ENCODE results near the gene PRKAG1. TPM values are rescaled to one million over a fixed set of nuclear protein-coding genes. Genes with fewer than 3 reads are reported as not detected.

PRKAG1 gene
- total RNA-seq, result 10 to 100 TPM; 18.3 to 23.4 TPM
- polyA plus RNA-seq, result 10 to 100 TPM; 15.5 to 31.5 TPM

DNA sequence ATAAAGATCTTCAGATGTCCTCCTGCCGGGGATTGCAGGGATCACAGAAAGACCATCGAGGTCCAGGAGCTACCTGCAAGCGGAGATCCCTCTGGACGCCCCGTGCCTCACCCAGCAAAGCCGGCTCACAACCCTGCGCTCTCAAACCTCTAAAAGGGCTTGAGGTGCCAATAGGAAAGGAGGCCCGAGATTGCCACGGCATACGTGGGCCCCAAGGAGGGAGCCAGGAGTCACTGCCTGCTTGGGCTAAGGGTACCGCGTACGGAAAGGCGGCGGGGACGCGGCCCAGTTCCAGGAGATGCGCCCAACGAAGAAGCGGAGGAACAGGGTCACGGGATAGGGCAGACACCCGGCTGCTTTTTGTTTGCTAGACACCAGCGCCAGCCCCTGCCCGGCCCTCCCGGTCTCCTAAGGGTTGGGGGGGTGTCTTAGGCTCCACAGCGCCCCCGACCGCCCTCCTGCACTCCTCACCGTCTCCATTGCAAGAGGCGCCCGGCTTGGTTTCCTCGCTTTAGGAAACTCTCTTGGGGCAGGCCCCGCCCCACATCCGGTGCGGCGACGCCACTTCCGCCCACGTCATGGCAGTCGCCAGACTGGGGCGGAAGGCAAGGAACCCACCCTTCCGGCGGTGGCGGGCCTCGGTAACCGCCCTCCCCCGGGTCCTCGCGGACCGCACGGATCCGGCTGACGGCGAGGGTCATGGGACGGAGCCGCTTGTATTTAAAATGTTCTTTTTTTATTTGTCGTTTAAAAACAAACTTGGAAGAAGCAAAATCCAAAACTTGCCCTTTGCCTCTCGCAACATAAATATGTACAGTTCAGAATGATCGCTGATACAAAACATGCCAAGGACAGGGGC lies at the start of gene PRKAG1:
Gene PRKAG1 (minus strand): TSS at position 516 of the 859 bp plus-strand sequence. CDS start 36 bp downstream, at position 480.
- TF ChIP-seq JUND (IDR thresholded peaks at IDR 0.05) (no peak), ATF3 (IDR thresholded peaks at IDR 0.05) (no peak), NR2F2 (IDR thresholded peaks at IDR 0.05) (no peak), HNF4G (IDR thresholded peaks at IDR 0.05) (no peak), RXRA (IDR thresholded peaks at IDR 0.05) (no peak), FOXA2 (IDR thresholded peaks at IDR 0.05) (no peak), GABPA (IDR thresholded peaks at IDR 0.05 in 1 of 2, conservative IDR thresholded peaks at IDR 0.05 in 1 of 2) (peak; percentile 96 to 99), YY1 (IDR thresholded peaks at IDR 0.05) (peak; percentile 92), SP1 (IDR thresholded peaks at IDR 0.05) (peak; percentile 66), TAF1 (conservative IDR thresholded peaks at IDR 0.05) (peak; percentile 89), ZBTB33 (IDR thresholded peaks at IDR 0.05) (peak; percentile 29), CTCF (IDR thresholded peaks at IDR 0.05; ENCODE audit: low read depth, low read length, missing input control) (no peak), MAX (IDR thresholded peaks at IDR 0.05) (peak; percentile 32), EGR1 (IDR thresholded peaks at IDR 0.05; ENCODE audit: low read depth in 2 of 2) (peak; percentile 71), FOXA1 (IDR thresholded peaks at IDR 0.05) (peak; percentile 17), HNF4A (conservative IDR thresholded peaks at IDR 0.05) (peak in 1 of 2 donors; percentile 40), RAD21 (IDR thresholded peaks at IDR 0.05) (no peak)
- TF ChIP-seq, protein P1, sequence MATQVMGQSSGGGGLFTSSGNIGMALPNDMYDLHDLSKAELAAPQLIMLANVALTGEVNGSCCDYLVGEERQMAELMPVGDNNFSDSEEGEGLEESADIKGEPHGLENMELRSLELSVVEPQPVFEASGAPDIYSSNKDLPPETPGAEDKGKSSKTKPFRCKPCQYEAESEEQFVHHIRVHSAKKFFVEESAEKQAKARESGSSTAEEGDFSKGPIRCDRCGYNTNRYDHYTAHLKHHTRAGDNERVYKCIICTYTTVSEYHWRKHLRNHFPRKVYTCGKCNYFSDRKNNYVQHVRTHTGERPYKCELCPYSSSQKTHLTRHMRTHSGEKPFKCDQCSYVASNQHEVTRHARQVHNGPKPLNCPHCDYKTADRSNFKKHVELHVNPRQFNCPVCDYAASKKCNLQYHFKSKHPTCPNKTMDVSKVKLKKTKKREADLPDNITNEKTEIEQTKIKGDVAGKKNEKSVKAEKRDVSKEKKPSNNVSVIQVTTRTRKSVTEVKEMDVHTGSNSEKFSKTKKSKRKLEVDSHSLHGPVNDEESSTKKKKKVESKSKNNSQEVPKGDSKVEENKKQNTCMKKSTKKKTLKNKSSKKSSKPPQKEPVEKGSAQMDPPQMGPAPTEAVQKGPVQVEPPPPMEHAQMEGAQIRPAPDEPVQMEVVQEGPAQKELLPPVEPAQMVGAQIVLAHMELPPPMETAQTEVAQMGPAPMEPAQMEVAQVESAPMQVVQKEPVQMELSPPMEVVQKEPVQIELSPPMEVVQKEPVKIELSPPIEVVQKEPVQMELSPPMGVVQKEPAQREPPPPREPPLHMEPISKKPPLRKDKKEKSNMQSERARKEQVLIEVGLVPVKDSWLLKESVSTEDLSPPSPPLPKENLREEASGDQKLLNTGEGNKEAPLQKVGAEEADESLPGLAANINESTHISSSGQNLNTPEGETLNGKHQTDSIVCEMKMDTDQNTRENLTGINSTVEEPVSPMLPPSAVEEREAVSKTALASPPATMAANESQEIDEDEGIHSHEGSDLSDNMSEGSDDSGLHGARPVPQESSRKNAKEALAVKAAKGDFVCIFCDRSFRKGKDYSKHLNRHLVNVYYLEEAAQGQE (IDR thresholded peaks at IDR 0.05), result peak; percentile 96
- Histone ChIP-seq H3K4me1 (ENCODE audit: control insufficient read depth in 4 of 4, insufficient read depth in 4 of 4, low read length in 3 of 4) (peaks cover 4 to 16% (median 9%) of the 10 kb centered on the region in 4 donors), H3K36me3 (ENCODE audit: control insufficient read depth in 4 of 4, insufficient read depth in 3 of 4, low read depth in 1 of 4, low read length in 3 of 4) (peaks cover 6 to 23% (median 17%) of the 10 kb centered on the region in 4 donors), H3K27ac (ENCODE audit: low read depth in 1 of 2, low read length in 2 of 2) (peak within 1 kb of the TSS; percentile 87 to 92), H3K9ac (ENCODE audit: low read depth in 1 of 2, low read length in 2 of 2) (peak within 1 kb of the TSS; percentile 96 to 97), H3K9me3 (ENCODE audit: control insufficient read depth in 4 of 4, low read length in 3 of 4) (no peaks in the 10 kb centered on the region), H3K4me3 (ENCODE audit: low read depth in 1 of 3, low read length in 3 of 3) (peak within 1 kb of the TSS; percentile 64 to 98 (median 90)), H3K27me3 (ENCODE audit: control insufficient read depth in 4 of 4, insufficient read depth in 4 of 4, low read length in 3 of 4) (no peaks in the 10 kb centered on the region)
- DNase-seq (ENCODE audit: low spot score), result peak; percentile 95
- under 1% methylated on average over 59 of the region's 59 CpGs for WGBS

All from liver (tissue), 9 donors.